Measurements from ENCODE around the gene SORCS3.

- TF ChIP-seq EZH2phosphoT487 (IDR thresholded peaks at IDR 0.05; ENCODE audit: insufficient read depth, low read depth) (no peak), EZH2 (IDR thresholded peaks at IDR 0.05; ENCODE audit: insufficient read depth, poor library complexity, severe bottlenecking) (no peak)
Measured at GRCh38 chr10:105026566-105026965, 385.5 kb downstream of the SORCS3 start.
